HepG2 (cell line): Measurements from ENCODE around the gene SLC25A45. TPM values are rescaled to one million over a fixed set of nuclear protein-coding genes. Genes with fewer than 3 reads are reported as not detected.

ENCODE experiments used
- ATAC-seq: fragments of 200-7000 bp; cut with Tn5 transposase; 3 replicates; pipeline ENCODE4 v1.9.1; 2020; ENCODE audit warnings: mild to moderate bottlenecking, moderate library complexity
- BruUV-seq: library from RNA; stranded (reverse); fragments of 400-500 nt; replicated peaks from 2 replicates; lab custom pipeline; 2021; lab: Mats Ljungman, UMichigan
- CTCF ChIA-PET: fragments of 300-600 bp; formaldehyde crosslinking; extraction: SDS; loops from one replicate; lab custom pipeline; 2021; ENCODE audit warnings: low total read pairs, inconsistent platforms, low intra/inter-chr PET ratio; lab: Yijun Ruan, JAX
- POLR2A ChIA-PET: fragments of 350-600 bp; sonication (Branson Sonifier 250); formaldehyde crosslinking; loops from one replicate; lab custom pipeline; 2020; ENCODE audit warnings: antibody characterized with exemption, inconsistent platforms; lab: Yijun Ruan, JAX
- DNase-seq: peaks from one replicate; pipeline ENCODE4 v3.0.0-alpha.2; 2015; ENCODE audit warnings: low spot score
- FAIRE-seq: peaks from 3 replicates; lab custom pipeline; 2011; peaks lifted over from hg19 to GRCh38; lab: Jason Lieb, UNC
- H2AFZ ChIP-seq: one replicate; pipeline ENCODE4 v1.6.1; 2011; ENCODE audit warnings: low read length, inconsistent platforms
- H3K27ac ChIP-seq: fragments of 300-600 bp; 3 replicates; pipeline ENCODE4 v1.8.0; 2011; ENCODE audit warnings: mixed run types, mild to moderate bottlenecking, mixed read lengths, low read length, inconsistent platforms; ENCODE audit not compliant: insufficient read depth; ENCODE audit errors: extremely low read length
- H3K27me3 ChIP-seq, 2 experiments: fragments of 200-600 bp in 1 of 2; 2 replicates in 1 of 2; 3 replicates in 1 of 2; pipeline versions ENCODE4 v1.6.0 to v1.8.0; 2011; ENCODE audit warnings: low read length in 2 of 2, mild to moderate bottlenecking in 2 of 2, moderate library complexity in 2 of 2, inconsistent platforms in 1 of 2; ENCODE audit not compliant: insufficient read depth in 2 of 2, control insufficient read depth in 1 of 2
- H3K36me3 ChIP-seq, 2 experiments: fragments of 200-600 bp in 1 of 2; replicated peaks in 1 of 2; 2 replicates in 1 of 2; 3 replicates in 1 of 2; pipeline versions ENCODE4 v1.5.1 to v1.8.0; 2011; ENCODE audit warnings: low read length in 2 of 2, inconsistent platforms in 1 of 2; ENCODE audit not compliant: insufficient read depth in 2 of 2, control insufficient read depth in 1 of 2
- H3K4me1 ChIP-seq: 2 replicates; pipeline ENCODE4 v1.5.1; 2012; ENCODE audit warnings: low read length, inconsistent platforms; ENCODE audit not compliant: insufficient read depth
- H3K4me2 ChIP-seq: 2 replicates; pipeline ENCODE4 v1.6.0; 2011; ENCODE audit warnings: low read depth, low read length, inconsistent platforms
- H3K4me3 ChIP-seq, 3 experiments: fragments of 200-600 bp in 1 of 3; sonication (generic), shearing (Covaris generic) in 1 of 3; replicated peaks in 1 of 3; 2 replicates each; pipeline ENCODE4 v1.5.1; 2011 to 2016; ENCODE audit warnings: low read length in 3 of 3, inconsistent platforms in 2 of 3, low read depth in 2 of 3, mild to moderate bottlenecking in 2 of 3, control low read depth in 1 of 3, mixed read lengths in 1 of 3; ENCODE audit not compliant: insufficient read depth in 1 of 3
- H3K79me2 ChIP-seq: one replicate; pipeline ENCODE4 v1.6.1; 2011; ENCODE audit warnings: low read length, inconsistent platforms; ENCODE audit not compliant: insufficient read depth
- H3K9ac ChIP-seq: 2 replicates; pipeline ENCODE4 v1.6.0; 2011; ENCODE audit warnings: mild to moderate bottlenecking, low read depth, low read length, inconsistent platforms; ENCODE audit not compliant: insufficient read depth
- H3K9me3 ChIP-seq: 2 replicates; pipeline ENCODE4 v1.5.1; 2012; ENCODE audit warnings: mild to moderate bottlenecking, low read length
- H4K20me1 ChIP-seq: 2 replicates; pipeline ENCODE4 v1.6.0; 2011; ENCODE audit warnings: inconsistent platforms, mild to moderate bottlenecking, low read length, moderate library complexity; ENCODE audit not compliant: insufficient read depth
- BORCS8-MEF2B ChIP-seq: sonication (generic); formaldehyde crosslinking; IDR thresholded peaks from 2 replicates; pipeline ENCODE4 v1.8.0; 2022; ENCODE audit warnings: mild to moderate bottlenecking, missing genetic modification reagents
- HDAC1 ChIP-seq: sonication (generic); formaldehyde crosslinking; IDR thresholded peaks from 2 replicates; pipeline ENCODE4 v1.5.1; 2020; ENCODE audit warnings: mild to moderate bottlenecking, missing genetic modification reagents
- HNRNPH1 ChIP-seq: fragments of 200-400 bp; formaldehyde crosslinking; optimal IDR thresholded peaks from 2 replicates; pipeline ENCODE3; 2017; ENCODE audit warnings: mild to moderate bottlenecking, low read depth, low read length
- PAWR ChIP-seq: sonication (generic); formaldehyde crosslinking; IDR thresholded peaks from 2 replicates; pipeline ENCODE4 v1.4.0; 2020; ENCODE audit warnings: missing genetic modification reagents, mild to moderate bottlenecking, borderline replicate concordance
- POLR2AphosphoS2 ChIP-seq: IDR thresholded peaks from 2 replicates; pipeline ENCODE4 v1.6.1; 2011; ENCODE audit warnings: low read depth, low read length, improper control_type of control experiment
- RAD21 ChIP-seq: fragments of 450-650 bp; formaldehyde crosslinking; IDR thresholded peaks from 2 replicates; pipeline ENCODE4 v1.5.0; 2020; ENCODE audit warnings: mild to moderate bottlenecking
- TARDBP ChIP-seq: sonication (generic); formaldehyde crosslinking; IDR thresholded peaks from 2 replicates; pipeline ENCODE4 v1.8.0; 2022; ENCODE audit warnings: mild to moderate bottlenecking, missing genetic modification reagents
- ZNF670 ChIP-seq: sonication (generic); formaldehyde crosslinking; IDR thresholded peaks from 2 replicates; pipeline ENCODE4 v1.8.0; 2022; ENCODE audit warnings: mild to moderate bottlenecking, missing genetic modification reagents, borderline replicate concordance
- ZNF775 ChIP-seq: sonication (generic); formaldehyde crosslinking; IDR thresholded peaks from 2 replicates; pipeline ENCODE4 v1.4.0; 2020; ENCODE audit warnings: missing genetic modification reagents, mild to moderate bottlenecking, moderate library complexity, borderline replicate concordance
- WGBS: methylation state at CpG from one replicate; pipeline ENCODE4 v1.1.6; 2017; ENCODE audit warnings: low lambda C conversion rate; 5-methylcytosine and 5-hydroxymethylcytosine counted together
- in situ Hi-C: cut with HindIII; loops from 2 replicates; pipeline ENCODE4 v1.10.0; 2017; ENCODE audit warnings: low pct_unique_long_range_greater_than_20kb; ENCODE audit not compliant: extremely low pct_ligation_motif_present
- intact Hi-C: fragments of 100-400 bp; cut with micrococcal nuclease; formaldehyde crosslinking; loops from one replicate; pipeline ENCODE4 v1.10.0; 2022; ENCODE audit not compliant: unreplicated experiment
- polyA plus RNA-seq, 8 experiments: library from polyadenylated mRNA; depleted of rRNA in 3 of 8; stranded (reverse) in 7 of 8; unstranded in 1 of 8; fragments of >200 nt; fragmentation: Illumina TruSeq in 4 of 8; extraction: Trizol in 4 of 8; gene quantifications; 2 replicates each; pipeline versions ENCODE4 v1.2.1 to v1.2.3, GENCODE V29; 2011 to 2016; ENCODE audit warnings: low read depth in 4 of 8, missing spikeins in 1 of 8, mixed read lengths in 1 of 8; ENCODE audit not compliant: insufficient read depth in 1 of 8
- total RNA-seq, 5 experiments: library from RNA; depleted of rRNA; stranded (reverse); fragments of >200 nt; fragmentation: Illumina TruSeq; extraction: Trizol; gene quantifications; 2 replicates each; pipeline ENCODE4 v1.2.3, GENCODE V29; 2016; ENCODE audit warnings: low read depth in 1 of 5
- TF ChIP-seq, protein P1 (sequence below): sonication (generic); formaldehyde crosslinking; IDR thresholded peaks from 2 replicates; pipeline ENCODE4 v1.8.0; 2022; ENCODE audit warnings: missing genetic modification reagents, low read depth, mild to moderate bottlenecking, borderline replicate concordance
- TF ChIP-seq, protein P2 (sequence below), 2 experiments: fragments of 450-650 bp in 1 of 2; sonication (generic) in 1 of 2; formaldehyde crosslinking; IDR thresholded peaks; 2 replicates each; pipeline versions ENCODE4 v1.5.0 to v1.8.0; 2020 to 2022; ENCODE audit warnings: mild to moderate bottlenecking in 1 of 2, missing genetic modification reagents in 1 of 2
- TF ChIP-seq, protein P3 (sequence below): sonication (generic); formaldehyde crosslinking; IDR thresholded peaks from 2 replicates; pipeline ENCODE4; 2020; ENCODE audit warnings: missing genetic modification reagents, mild to moderate bottlenecking, borderline replicate concordance
- TF ChIP-seq, protein P4 (sequence below): sonication (generic); formaldehyde crosslinking; IDR thresholded peaks from 2 replicates; pipeline ENCODE4 v1.9.0; 2022; ENCODE audit warnings: low read depth, missing genetic modification reagents

SLC25A45 gene
- total and polyA plus RNA-seq, 2 of the 13 experiments (the other 11 are each of a cell fraction or from before 2014, with no cell fraction given): 1.2 to 3.4 TPM

DNA sequence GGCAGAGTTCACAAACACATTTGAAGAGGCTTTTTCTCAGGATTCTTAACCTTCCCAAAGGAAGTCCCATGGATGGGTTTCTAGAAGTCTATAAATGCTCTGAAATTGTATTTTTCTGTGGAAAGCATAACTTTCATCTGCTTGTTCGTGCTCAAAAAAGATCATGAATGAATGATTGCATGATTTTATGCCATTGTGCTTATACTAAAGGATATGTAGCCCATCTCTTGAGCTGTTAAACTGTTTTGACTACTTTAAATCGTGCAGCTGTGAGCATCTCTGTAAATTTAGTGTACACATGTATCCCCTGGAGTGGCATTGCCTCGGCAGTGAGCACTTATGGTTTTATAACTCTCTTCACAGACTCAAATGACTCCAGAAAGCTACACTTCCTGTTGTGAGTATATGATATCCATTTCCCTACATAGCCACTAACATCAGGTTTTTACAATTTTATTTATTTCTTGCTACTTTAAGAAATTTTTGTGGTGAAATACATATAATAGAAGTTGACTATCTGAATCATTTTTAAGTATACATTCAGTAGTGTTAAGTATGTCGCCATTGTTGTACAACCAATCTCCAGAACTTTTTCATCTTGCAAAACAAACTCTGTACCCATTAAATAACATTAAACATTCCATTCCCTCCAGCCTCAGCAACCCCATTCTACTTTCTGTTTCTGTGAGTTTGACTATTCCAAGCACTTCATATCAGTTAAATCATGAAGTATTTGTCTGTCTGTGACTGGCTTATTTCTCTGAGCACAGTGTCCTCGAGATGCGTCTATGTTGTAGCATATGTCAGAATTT is 48.2 kb upstream of the SLC25A45 start (continued):
- TF ChIP-seq, protein P1, sequence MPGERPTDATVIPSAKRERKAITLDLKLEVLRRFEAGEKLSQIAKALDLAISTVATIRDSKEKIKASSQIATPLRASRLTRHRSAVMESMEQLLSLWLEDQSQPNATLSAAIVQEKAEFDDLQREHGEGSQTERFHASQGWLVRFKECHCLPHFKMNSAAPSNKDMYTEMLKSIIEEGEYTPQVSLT (CRISPR knock-in tag): no peak

DNA sequence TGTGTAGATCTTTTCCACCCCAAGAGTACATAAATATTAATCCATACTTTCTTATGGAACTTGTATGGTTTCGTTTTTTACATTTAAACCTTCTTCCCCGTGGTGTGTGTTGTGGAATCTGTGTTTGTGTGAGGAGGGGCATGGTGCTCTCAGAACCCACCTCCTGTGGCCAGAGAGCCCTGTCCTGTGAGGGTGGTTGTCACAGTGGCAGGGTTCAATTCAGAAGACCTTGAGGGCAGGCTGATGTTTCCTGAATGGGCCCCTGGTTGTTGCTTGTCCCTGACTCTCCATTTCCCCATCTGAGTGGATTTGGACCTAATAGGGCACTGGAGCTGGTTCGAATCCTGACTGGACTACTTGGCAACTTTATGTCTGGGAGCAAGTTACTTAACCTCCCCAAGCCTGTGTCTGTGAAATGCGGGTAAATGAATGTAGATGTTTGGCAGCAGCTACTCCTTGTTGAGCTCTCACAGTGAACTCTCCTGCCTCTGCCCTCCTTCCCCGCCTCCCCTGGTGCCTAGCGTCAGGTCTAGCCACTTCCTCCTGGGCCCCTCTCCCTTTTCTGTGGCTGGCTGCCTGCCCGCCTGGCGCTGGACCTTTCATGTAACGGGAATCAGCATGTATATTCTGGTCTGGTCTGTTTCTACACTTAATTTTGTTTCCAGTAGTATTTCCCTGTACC is 47.4 kb upstream of the SLC25A45 start:
- Histone ChIP-seq H3K4me1 (peaks cover 81% of the 10 kb centered on the region), H3K27ac (peak overlapping the region; percentile 41), H3K36me3 (peaks cover 5 to 10% of the 10 kb centered on the region in 2 experiments; a peak in 4 of 5 replicates), H3K9ac (no peak overlapping the region), H3K4me3 (peak overlapping the region in 1 of 3 experiments; percentile 42; a peak in 2 of 6 replicates), H3K27me3 (no peaks in the 10 kb centered on the region; a peak in 1 of 5 replicates), H2AFZ (no peak overlapping the region), H3K79me2 (peaks cover 82% of the 10 kb centered on the region), H3K9me3 (no peaks in the 10 kb centered on the region), H3K4me2 (peak overlapping the region; percentile 95), H4K20me1 (peaks cover 100% of the 10 kb centered on the region)
- FAIRE-seq (peak; percentile 42), ATAC-seq (peak; percentile 16), DNase-seq (no peak)
- ChIA-PET POLR2A (interaction anchor here (0.9 to 17.8 kb wide), 5 partner anchors 12 to 73 kb away, joined by 3 to 952 read pairs (median 4); partner anchors contain the start of gene MALAT1), CTCF (interaction anchor here (1.6 kb wide), 1 partner anchor 14 kb away, joined by 6 read pairs; no protein-coding TSS in a partner anchor)
- in situ Hi-C loops: no loop called here
- 43% methylated on average over 8 of the region's 9 CpGs for WGBS
- intact Hi-C loops: no loop called here
- BruUV-seq: no TSS peak
- TF ChIP-seq TARDBP (CRISPR knock-in tag): peak; percentile 35; the same call in 1 of the 2 replicates
- TF ChIP-seq, protein P2, sequence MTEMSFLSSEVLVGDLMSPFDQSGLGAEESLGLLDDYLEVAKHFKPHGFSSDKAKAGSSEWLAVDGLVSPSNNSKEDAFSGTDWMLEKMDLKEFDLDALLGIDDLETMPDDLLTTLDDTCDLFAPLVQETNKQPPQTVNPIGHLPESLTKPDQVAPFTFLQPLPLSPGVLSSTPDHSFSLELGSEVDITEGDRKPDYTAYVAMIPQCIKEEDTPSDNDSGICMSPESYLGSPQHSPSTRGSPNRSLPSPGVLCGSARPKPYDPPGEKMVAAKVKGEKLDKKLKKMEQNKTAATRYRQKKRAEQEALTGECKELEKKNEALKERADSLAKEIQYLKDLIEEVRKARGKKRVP (CRISPR knock-in tag; IDR thresholded peaks at IDR 0.05): 0 out of 4 replicates have a peak, but pooled peaks of 1 of the 2 experiments have one; percentile 26
- TF ChIP-seq ZNF775 (CRISPR knock-in tag): no peak
- no peak for TF ChIP-seq ZNF670 (CRISPR knock-in tag)
- 0 out of 2 replicates have a peak, but pooled peaks have one; percentile 20 for TF ChIP-seq BORCS8-MEF2B (CRISPR knock-in tag)
- no peak for TF ChIP-seq PAWR (CRISPR knock-in tag)
- TF ChIP-seq HDAC1 (CRISPR knock-in tag): 0 out of 2 replicates have a peak, but pooled peaks have one; percentile 15
- TF ChIP-seq, protein P3, sequence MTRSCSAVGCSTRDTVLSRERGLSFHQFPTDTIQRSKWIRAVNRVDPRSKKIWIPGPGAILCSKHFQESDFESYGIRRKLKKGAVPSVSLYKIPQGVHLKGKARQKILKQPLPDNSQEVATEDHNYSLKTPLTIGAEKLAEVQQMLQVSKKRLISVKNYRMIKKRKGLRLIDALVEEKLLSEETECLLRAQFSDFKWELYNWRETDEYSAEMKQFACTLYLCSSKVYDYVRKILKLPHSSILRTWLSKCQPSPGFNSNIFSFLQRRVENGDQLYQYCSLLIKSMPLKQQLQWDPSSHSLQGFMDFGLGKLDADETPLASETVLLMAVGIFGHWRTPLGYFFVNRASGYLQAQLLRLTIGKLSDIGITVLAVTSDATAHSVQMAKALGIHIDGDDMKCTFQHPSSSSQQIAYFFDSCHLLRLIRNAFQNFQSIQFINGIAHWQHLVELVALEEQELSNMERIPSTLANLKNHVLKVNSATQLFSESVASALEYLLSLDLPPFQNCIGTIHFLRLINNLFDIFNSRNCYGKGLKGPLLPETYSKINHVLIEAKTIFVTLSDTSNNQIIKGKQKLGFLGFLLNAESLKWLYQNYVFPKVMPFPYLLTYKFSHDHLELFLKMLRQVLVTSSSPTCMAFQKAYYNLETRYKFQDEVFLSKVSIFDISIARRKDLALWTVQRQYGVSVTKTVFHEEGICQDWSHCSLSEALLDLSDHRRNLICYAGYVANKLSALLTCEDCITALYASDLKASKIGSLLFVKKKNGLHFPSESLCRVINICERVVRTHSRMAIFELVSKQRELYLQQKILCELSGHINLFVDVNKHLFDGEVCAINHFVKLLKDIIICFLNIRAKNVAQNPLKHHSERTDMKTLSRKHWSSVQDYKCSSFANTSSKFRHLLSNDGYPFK (CRISPR knock-in tag): peak; percentile 49; the same call in 1 of the 2 replicates
- TF ChIP-seq POLR2AphosphoS2: peak; percentile 90
- TF ChIP-seq, protein P4, sequence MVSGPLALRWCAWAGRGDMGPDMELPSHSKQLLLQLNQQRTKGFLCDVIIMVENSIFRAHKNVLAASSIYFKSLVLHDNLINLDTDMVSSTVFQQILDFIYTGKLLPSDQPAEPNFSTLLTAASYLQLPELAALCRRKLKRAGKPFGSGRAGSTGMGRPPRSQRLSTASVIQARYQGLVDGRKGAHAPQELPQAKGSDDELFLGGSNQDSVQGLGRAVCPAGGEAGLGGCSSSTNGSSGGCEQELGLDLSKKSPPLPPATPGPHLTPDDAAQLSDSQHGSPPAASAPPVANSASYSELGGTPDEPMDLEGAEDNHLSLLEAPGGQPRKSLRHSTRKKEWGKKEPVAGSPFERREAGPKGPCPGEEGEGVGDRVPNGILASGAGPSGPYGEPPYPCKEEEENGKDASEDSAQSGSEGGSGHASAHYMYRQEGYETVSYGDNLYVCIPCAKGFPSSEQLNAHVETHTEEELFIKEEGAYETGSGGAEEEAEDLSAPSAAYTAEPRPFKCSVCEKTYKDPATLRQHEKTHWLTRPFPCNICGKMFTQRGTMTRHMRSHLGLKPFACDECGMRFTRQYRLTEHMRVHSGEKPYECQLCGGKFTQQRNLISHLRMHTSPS (CRISPR knock-in tag): 0 out of 2 replicates have a peak, but pooled peaks have one; percentile 27
- peak; percentile 31; the same call in 1 of the 2 replicates for TF ChIP-seq RAD21 (CRISPR knock-in tag)
- TF ChIP-seq HNRNPH1: peak; percentile 40
